Endothelial cell of umbilical vein (primary cell): ENCODE data around the gene ZNF366.

Experiments used
- EZH2 ChIP-seq: IDR thresholded peaks from 2 replicates; pipeline ENCODE4 v1.6.1; 2012; ENCODE audit warnings: borderline replicate concordance, low read depth, mild to moderate bottlenecking, moderate library complexity, low read length, inconsistent platforms; ENCODE audit not compliant: severe bottlenecking
- GATA2 ChIP-seq: IDR thresholded peaks from 2 replicates; pipeline ENCODE4 v1.7.0; 2011; ENCODE audit warnings: low read depth, mild to moderate bottlenecking, moderate library complexity, mixed read lengths, low read length; ENCODE audit not compliant: insufficient read length, insufficient read depth
- MAX ChIP-seq: IDR thresholded peaks from 2 replicates; pipeline ENCODE4 v1.6.1; 2011; ENCODE audit not compliant: insufficient read depth, insufficient read length
- POLR2A ChIP-seq: IDR thresholded peaks from 2 replicates; pipeline ENCODE4 v1.6.1; 2012; ENCODE audit warnings: low read depth, mild to moderate bottlenecking, control low read depth, low read length
- POLR2AphosphoS5 ChIP-seq: IDR thresholded peaks from 2 replicates; pipeline ENCODE4 v1.6.1; 2012; ENCODE audit warnings: low read depth, mild to moderate bottlenecking, control low read depth, low read length, moderate library complexity; ENCODE audit not compliant: insufficient read depth
- TF ChIP-seq, protein P1 (sequence below), 2 donors: IDR thresholded peaks; 1 replicate in 1 of 2; 2 replicates in 1 of 2; pipeline ENCODE4 v1.5.1; 2011; ENCODE audit warnings: low read length in 2 of 2, mild to moderate bottlenecking in 2 of 2, moderate library complexity in 2 of 2, control low read depth in 1 of 2, inconsistent platforms in 1 of 2, low read depth in 1 of 2; ENCODE audit not compliant: insufficient read depth in 1 of 2; ENCODE audit errors: extremely low read depth in 1 of 2

GRCh38 chr5:72476721-72477120 lies 30.5 kb downstream of the ZNF366 start:
- TF ChIP-seq POLR2AphosphoS5 (no peak), EZH2 (no peak), POLR2A (no peak), GATA2 (no peak), MAX (no peak)
- TF ChIP-seq, protein P1, sequence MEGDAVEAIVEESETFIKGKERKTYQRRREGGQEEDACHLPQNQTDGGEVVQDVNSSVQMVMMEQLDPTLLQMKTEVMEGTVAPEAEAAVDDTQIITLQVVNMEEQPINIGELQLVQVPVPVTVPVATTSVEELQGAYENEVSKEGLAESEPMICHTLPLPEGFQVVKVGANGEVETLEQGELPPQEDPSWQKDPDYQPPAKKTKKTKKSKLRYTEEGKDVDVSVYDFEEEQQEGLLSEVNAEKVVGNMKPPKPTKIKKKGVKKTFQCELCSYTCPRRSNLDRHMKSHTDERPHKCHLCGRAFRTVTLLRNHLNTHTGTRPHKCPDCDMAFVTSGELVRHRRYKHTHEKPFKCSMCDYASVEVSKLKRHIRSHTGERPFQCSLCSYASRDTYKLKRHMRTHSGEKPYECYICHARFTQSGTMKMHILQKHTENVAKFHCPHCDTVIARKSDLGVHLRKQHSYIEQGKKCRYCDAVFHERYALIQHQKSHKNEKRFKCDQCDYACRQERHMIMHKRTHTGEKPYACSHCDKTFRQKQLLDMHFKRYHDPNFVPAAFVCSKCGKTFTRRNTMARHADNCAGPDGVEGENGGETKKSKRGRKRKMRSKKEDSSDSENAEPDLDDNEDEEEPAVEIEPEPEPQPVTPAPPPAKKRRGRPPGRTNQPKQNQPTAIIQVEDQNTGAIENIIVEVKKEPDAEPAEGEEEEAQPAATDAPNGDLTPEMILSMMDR (IDR thresholded peaks at IDR 0.05; ENCODE audit: extremely low read depth in 1 of 2, insufficient read depth in 1 of 2, low read depth in 1 of 2, low read length in 2 of 2): no peak
